HS-27A (cell line): ENCODE measurements around the gene SPDYE17.
"Not testable (repeated sequence)": the region's sequence is repeated elsewhere in the genome, so short reads cannot be mapped to it uniquely, and the experiment has no call there.

Experiments
- DNase-seq: peaks from one replicate; pipeline ENCODE4 v3.0.0-alpha.2; 2012; ENCODE audit warnings: low read depth, missing footprints

SPDYE17 gene, protein sequence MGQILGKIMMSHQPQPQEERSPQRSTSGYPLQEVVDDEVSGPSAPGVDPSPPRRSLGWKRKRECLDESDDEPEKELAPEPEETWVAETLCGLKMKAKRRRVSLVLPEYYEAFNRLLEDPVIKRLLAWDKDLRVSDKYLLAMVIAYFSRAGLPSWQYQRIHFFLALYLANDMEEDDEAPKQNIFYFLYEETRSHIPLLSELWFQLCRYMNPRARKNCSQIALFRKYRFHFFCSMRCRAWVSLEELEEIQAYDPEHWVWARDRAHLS

GRCh38 chr7:77032261-77032660 is at the start of gene SPDYE17:
TSS of gene SPDYE17 (minus strand) at chr7:77032361. CDS start at chr7:77030570, 1,791 bp downstream.
- not testable (repeated sequence) for DNase-seq

DNA sequence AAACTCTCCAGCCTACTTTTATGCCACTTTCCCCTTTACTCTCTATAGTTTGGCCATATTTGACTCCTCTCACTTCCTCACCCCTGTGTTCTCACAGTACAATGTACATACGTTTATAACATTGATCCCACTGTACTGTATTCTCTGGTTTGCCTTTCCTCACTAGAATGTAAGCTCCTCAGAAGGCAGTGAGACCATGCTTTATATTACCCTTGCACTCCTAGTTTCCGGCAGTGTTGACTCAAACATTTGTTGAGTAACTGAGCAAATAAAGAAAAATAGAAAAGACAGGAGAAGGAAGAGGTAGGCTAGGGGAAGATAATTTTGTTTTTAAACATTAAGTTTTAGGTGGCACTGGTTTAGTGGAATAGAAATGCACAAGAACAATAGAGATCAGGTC is 48.1 kb upstream of the SPDYE17 start:
- not testable (repeated sequence) for DNase-seq

DNA sequence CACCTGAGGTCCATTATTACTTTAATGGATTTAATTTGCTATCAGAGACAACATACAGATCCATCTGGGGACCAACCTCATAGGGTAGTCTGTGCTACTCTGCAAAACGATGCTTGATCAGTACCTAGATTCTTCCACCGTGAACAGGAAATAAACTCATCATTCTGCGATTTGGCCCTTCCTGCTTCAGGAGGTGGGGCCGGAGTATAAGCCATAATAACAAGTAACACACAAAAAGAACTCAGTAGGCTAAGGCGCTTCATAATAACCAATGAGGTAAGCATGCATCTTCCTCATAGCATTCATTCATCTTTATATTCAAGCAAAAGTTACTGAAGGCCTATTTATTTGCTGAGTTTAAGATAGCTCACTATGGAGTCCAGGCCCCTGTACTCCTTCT is 47.5 kb upstream of the SPDYE17 start:
- DNase-seq, result not testable (repeated sequence)

DNA sequence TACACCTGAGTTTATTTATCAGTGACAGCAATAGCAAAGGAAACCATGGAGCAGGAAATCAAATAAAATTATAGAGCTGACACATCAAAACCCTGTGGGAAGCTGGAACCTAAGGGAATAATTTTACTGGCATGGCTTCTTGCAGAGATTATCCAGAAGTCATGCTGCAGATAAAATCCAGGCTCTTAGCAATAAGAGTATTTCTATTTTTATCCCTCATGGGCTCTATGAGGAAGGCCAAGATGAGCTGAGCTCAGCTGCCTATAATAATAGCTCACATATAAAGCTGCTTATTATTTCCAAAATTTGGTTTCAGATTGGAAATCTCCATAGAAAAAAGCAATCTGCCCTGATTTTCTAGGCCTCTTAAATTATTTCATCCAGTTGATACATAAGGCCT is 47.0 kb upstream of the SPDYE17 start:
- DNase-seq, result not testable (repeated sequence)

- DNase-seq, result not testable (repeated sequence)
Measured at GRCh38 chr7:77077060-77077459, 44.9 kb upstream of the SPDYE17 start.

- not testable (repeated sequence) for DNase-seq
Measured at GRCh38 chr7:77074786-77075396, 42.7 kb upstream of the SPDYE17 start.

DNA sequence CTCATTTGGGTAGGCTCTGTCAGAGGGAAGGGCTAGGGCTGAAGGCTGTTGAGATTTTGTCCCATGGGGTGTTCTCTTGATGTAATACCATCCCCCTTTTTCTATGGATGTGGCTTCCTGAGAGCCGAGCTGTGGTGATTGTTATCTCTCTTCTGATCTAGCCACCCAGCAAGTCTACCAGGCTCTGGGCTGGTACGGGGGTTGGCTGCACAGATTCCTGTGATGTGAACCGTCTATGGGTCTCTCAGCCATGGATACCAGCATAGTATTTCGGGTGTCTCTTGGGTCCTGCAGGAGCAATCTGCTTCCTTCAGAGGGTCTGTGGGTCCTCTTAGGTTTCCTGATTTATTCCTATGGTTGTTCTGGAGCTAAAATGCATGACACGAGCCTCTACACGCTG is 38.9 kb upstream of the SPDYE17 start:
- DNase-seq, result not testable (repeated sequence)

DNA sequence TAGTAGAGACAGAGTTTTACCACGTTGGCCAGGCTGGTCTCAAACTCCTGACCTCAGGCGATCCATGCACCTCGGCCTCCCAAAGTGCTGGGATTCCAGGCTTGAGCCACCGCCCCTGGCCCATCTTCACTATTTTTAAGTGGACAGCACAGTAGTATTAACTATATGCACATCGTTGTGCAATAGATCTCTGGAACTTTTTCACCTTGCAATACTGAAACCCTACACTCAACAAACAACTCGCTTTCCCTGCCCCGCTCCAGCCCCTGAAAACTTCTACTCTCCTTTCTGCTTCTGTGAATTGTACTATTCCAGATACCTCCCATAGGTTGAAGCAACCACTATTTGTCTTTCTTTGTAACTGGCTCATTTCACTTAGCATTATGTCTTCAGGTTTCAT is 33.7 kb upstream of the SPDYE17 start:
- DNase-seq, result not testable (repeated sequence)

DNA sequence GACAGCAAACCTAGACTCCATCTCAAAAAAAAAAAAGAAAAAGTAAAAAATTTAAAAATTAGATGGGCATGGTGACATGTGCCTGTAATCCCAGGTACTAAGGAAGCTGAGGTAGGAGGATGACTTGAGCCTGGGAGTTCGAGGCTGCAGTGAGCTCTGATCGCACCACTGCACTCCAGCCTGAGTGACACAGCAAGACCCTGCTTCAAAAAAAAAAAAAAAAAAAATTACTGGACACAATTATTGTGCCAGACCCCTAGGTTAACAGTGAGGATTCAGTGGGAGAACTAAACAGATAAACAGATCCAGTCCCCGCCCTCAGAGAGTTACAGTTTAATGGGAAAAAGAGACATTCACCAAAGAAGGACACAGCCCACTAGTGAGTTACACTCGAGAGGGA is 31.6 kb upstream of the SPDYE17 start:
- DNase-seq, result not testable (repeated sequence)

DNA sequence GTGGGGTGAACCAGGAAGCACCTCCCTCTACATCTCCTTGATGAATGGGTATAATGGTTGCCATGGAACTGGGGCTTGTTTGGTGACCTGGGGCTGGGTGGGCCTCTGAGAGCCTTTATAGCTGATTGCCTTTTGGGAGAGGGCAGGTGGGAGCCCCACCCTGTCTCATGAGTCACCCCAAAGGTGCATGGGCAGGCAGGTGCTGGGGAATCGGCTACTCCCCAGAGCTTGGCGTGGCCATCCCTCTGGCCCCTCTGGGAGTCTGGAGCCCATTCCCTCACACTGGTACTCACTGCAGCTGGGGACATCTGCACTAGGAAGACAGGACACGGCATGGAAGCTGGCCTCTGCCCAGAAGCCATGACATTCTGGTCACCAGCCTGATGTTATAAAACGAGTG is 30.4 kb upstream of the SPDYE17 start, which contains the start of gene SPDYE18:
Gene SPDYE18, minus strand, starts transcription at position 2 of the 400 bp plus-strand sequence. CDS start 2,046 bp downstream, outside the sequence.
- DNase-seq, result not testable (repeated sequence)

- not testable (repeated sequence) for DNase-seq
Measured at GRCh38 chr7:77026349-77026748, 5.8 kb downstream of the SPDYE17 start.

GRCh38 chr7:77010074-77010680 is 22.0 kb downstream of the SPDYE17 start:
- not testable (repeated sequence) for DNase-seq

DNA sequence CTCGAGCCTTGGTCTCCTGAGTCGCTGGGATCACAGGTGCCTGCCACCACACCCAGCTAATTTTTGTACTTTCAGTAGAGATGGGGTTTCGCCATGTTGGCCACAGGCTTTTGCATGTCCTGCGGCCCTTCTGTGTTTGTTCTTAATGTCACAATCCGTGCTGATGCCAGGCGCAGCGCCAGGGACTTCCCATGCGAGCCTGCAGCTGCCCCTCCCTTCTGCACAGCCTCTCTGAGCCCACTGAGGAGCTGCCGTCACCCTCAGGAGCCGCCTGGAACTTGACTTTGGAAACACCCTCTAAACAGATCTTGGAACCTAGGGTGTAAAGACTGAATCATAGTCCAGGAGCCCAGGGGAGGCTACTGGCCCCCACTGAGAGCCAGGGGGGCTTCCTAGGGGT is 24.2 kb downstream of the SPDYE17 start:
- not testable (repeated sequence) for DNase-seq

- DNase-seq, result not testable (repeated sequence)
Measured at GRCh38 chr7:77006127-77007110, 25.7 kb downstream of the SPDYE17 start.

DNA sequence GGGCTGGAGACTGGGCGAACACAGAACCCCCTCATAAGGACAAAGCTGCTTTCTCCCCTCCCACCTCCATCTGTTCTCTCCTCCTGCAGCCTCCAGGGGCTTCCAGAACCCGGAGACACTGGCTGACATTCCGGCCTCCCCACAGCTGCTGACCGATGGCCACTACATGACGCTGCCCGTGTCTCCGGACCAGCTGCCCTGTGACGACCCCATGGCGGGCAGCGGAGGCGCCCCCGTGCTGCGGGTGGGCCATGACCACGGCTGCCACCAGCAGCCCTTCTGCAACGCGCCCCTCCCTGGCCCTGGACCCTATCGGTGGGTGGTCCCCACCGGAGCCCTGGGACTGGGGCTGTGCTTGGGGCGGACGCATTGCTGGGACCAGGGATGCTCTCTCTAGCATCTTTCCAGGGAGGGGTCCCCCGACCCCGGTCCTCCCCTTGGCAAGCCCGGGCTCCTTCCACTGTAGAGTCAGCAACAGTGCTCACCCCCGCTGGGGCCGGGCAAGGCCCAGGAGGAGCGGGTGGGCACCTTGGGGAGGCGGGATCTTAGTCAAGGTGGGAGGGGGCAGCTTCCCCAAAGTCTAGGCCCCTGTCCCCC is 26.6 kb downstream of the SPDYE17 start:
- not testable (repeated sequence) for DNase-seq

DNA sequence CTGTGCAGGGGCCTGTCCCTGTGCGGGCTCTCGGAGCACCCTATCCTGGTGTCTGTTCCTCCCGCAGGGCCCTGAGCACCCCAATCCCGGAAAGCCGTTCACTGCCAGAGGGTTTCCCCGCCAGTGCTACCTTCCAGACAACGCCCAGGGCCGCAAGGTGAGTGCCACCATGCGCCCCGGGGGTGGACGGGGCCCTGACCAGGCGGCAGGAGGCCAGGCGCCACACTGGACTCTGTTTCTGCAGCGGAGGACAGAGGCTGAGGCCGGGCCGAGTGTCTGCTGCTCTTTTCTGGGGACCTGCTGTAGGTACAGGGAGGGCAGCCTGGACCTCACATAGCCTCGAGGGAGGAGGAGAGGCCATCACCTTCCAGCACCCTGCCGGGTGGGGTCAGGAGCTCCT is 28.0 kb downstream of the SPDYE17 start:
- not testable (repeated sequence) for DNase-seq

DNA sequence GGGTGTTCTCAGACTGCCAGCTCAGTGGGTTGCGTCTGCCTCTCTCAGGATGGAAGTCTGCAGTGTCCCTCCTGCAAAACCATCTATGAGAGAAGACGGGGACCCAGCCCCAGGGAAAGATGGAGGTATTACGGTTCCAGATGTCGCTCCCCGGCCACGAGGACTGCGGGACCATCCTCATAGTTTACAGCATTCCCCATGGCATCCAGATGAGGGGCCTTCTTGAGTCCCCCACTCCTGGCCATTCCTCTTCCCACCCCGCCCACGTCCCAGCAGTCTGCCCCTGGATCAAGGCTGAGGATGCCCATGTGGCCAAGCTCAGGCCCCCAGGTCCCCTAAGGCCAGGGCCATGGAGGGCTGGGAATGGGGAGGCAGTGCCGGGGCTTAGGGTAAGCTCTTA is 28.9 kb downstream of the SPDYE17 start:
- not testable (repeated sequence) for DNase-seq

DNA sequence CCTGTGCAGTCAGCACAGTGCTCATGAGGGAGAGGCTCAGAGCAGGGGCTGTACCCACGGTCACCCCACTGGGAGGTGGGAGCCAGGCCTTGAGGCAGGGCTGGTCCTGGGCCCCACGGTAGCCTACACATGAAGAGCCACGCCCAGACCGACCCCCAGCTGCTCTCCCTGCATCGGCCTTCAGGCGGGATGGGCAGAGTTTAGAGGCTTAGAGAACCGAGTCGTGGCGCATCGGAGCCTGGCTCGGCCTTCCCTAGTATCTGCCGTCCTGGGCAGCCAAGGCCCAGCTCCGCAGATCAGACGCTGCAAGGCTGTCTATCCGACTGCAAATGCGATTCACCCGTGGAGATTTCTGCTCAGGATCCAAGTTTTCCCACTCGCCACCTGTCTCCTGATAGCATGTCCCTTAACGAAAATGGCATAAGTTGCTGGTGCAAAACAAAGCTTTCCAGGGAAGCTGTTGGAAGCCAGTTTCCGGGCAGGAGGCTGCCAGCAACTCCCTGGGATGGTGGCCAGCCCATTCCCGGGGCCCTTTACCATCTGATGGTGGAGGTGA is 29.4 kb downstream of the SPDYE17 start:
- not testable (repeated sequence) for DNase-seq

DNA sequence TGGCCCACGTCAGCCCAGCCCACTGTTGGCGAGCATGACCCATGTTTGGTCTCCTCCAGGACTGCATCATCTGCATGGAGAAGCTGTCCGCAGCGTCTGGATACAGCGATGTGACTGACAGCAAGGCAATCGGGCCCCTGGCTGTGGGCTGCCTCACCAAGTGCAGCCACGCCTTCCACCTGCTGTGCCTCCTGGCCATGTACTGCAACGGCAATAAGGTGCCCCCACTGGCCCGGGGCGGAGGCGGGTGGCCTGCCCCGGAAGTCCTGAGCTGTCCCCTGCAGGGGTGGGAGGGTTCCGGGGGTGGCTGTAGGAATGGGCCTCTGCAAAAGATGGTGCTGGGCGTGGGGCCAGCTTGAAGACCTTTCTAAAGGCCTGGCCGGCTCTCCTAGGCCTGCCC is 30.1 kb downstream of the SPDYE17 start:
- not testable (repeated sequence) for DNase-seq

GRCh38 chr7:76999474-77000107 is 32.6 kb downstream of the SPDYE17 start:
- DNase-seq, result not testable (repeated sequence)
